HG03135 (cell line): Measurements from ENCODE around the gene LEPROT.

Experiments used
- ATAC-seq: cut with Tn5 transposase; IDR thresholded peaks from one replicate; pipeline ENCODE4 v1.9.1; 2021; ENCODE audit warnings: mild to moderate bottlenecking, moderate library complexity; ENCODE audit not compliant: unreplicated experiment

LEPROT gene

DNA sequence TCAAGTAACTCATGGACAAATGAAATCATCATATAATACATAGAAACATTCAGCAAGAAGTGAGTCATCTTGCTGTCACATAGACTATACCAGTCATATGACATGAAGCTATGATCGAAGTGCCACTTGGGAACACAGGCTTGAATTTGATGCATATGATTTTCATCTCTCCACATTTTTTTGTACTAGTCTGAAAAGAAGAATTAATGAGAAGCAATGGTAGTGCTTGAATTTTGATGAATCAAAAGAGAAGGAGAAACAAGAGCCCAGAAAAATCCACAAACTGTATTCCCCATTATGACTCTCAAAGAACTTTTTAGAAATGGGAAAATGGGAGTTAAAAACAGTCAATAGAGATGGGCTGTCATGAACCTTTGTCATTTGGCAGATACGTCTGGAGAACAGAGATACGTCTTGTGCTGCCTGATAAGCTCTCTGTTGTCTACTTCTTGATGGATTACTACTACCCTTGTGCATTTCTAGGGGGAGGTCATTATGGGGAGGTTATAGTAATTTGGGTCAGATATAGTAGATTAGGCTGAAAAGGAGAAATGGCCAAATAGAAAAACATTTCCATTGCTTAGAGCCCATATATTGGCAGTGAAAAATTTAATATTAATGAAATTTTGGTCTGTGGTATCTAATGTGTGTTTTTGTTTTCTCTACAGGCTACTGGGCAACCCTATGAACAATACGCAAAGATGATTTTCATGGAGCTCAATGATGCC, 8.0 kb upstream of the LEPROT start:
- no peak for ATAC-seq

DNA sequence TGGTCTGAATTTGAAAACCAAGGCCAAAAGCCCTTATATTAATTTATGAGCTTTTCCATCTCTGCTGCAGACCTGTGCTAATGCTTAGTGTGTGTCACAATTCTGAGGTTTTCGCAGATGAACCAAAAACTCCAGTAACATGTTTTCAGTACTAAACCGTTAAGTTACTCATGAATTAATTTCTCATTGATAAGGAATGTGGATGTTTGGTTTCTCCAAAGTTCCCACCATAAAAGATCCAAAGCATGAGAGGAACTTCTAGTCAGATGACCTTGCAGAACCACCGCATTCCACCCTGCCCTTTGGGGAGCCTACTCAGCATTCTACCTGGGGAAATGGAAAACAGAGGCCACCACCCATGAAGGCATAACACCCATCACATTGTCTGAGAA, 7.5 kb upstream of the LEPROT start:
- ATAC-seq, result no peak

DNA sequence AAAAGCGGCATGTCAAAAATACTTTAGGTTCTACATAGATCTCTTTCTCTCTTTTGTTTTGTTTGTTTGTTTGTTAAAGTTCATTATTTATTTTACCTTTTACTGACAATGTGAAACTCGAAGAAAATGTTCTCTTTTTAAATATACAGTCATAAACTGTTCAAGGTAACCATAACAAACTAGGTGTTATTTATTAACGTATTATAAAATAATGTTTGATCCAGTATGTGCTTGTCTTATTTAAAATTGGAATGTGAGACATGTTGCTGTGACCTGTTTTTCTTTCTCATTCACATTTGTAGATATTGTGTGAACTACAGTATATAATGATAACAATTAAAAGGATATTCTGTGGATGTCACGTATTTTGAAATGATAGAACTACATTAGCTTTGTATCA, 5.9 kb upstream of the LEPROT start:
- ATAC-seq, result no peak

DNA sequence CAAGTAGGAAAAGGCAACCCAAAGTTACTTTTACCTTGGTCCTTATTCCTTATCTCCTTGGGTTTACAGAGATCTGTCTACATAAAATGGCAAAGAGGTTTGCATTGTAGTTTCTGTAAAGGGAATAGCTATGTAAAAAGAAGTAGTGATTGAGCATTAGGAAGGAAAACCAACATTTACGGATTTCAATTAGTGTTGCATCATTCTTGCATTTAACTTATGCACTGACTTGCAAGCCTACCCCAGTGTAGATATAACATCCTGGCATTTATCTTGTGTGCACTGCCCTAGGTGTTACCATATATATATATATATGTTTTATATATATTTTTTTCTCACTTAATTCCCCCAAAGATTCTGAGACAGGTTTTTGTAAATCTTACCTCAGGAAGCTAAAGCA, 3.7 kb upstream of the LEPROT start:
- no peak for ATAC-seq

DNA sequence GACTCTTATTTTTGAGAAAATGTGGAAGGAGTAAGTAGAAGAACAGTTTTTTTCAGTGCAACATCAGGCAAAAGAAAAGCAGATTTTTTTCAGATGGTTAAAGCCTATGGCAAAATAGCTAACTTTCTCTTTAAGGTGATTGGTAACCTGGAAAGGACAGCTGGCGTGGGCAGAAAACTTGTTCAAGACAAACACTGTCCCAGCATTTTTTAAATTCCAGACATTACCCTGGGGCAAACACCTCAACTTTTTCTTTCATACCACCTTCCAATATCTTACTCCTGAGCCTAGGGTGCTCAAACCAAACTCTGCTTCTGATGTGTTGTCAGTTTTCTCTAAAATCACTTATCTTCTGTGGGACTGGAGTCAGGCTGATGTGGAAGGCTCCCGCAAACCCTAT, 2.7 kb upstream of the LEPROT start:
- no peak for ATAC-seq

DNA sequence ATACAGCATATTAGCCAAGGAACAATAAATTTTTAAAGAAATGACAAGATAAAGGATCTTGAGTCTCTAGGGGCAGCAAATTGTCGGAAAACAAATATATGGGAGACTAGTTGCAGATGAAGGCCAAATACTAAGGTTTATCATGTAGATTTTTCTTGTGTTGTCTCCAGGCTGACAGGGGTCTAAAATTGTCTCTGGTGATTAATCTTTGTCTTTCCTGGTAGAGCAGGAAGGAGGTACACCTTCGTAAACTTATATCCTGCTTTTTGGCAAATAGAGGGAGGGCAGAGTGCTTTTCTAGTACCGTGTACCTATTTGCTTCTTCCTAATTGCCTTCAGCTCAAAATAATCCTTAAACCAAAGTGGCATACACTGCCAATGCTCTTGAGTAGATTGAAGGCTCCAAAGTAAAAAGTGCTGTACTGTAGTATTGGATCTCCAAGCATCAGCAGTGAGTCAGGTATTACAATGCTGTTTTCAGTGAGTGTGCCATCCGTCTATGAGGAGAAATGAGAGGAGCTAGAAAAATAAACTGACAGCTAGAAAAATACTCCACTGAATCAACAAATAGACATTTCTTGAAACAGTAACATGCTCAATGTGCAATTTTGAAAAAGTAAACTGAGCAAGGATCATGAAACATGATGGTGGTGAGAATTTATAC, 1.8 kb upstream of the LEPROT start:
- no peak for ATAC-seq

DNA sequence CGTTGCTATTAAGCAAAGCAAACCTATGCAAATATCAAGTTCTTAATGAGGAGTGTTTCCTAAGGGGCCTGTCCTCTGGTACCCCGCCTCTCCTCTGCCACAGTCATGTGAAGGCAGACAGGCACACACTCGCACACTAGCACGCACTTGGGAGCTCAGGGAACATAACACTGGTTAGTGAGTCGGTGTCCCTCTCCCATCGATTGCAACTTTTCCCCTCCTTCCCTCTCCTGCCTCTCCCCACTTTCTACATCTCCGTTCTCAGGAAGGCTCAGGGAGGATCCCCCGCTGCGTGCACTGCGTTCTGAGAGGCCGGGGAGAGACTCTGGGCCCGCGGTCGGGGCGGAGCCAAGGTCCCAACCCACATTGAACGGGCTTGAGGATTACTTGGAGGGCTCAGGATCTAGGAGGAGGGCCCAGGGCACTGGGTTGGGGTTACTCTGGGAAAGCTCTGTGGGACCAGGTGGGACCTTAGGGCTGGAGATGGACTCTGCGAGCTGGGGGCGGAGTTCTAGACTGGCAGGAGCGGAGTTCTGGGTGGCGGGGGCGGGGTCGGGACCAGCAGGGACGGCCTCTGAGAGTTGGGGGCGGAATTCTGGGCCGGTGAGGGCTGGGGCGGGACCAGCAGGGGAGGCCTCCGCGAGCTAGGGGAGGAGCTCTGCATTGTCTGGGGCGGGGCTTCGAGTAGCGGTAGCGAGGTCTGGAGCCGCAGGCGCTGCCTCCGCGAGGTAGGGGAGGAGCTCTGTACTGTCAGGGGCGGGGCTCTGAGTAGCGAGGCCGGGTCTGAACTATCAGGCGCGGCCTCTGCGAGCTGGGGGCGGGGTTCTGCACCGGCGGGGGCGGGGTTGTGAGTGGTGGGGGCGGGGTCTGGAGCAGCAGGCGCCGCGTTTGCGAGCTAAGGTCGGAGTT, 533 bp upstream of the LEPROT start:
- peak; percentile 96 for ATAC-seq

DNA sequence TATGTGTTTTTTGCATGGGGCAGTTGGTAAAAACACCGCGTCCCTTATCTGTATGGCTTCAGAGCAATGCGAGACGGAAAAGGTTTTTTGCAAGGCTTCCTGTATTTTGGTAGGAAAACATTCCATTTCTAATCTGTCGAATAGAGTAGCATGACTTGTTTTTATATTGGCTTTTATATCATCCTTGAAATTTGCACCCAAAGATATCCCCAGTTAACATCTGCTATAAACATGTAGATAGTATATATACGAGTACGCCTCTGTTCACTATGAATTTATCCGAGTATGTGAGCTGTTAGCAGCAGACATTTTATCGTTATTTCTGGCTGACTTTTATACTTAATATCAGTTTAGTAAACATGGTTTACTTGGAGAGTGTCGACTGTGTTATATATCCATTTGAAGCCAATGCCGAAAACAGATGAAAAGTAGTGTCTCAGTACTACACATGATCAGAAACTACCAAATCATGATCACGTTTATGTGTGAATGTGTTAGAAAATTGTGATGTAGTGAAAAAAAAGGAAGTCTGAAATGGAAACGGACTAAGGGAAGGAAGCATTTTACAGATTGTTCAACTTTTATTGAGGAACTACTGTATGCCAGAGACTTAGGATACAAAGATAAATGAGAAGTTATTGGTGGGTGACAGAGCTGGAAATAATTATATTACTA, 1.0 kb downstream of the LEPROT start:
- no peak for ATAC-seq

DNA sequence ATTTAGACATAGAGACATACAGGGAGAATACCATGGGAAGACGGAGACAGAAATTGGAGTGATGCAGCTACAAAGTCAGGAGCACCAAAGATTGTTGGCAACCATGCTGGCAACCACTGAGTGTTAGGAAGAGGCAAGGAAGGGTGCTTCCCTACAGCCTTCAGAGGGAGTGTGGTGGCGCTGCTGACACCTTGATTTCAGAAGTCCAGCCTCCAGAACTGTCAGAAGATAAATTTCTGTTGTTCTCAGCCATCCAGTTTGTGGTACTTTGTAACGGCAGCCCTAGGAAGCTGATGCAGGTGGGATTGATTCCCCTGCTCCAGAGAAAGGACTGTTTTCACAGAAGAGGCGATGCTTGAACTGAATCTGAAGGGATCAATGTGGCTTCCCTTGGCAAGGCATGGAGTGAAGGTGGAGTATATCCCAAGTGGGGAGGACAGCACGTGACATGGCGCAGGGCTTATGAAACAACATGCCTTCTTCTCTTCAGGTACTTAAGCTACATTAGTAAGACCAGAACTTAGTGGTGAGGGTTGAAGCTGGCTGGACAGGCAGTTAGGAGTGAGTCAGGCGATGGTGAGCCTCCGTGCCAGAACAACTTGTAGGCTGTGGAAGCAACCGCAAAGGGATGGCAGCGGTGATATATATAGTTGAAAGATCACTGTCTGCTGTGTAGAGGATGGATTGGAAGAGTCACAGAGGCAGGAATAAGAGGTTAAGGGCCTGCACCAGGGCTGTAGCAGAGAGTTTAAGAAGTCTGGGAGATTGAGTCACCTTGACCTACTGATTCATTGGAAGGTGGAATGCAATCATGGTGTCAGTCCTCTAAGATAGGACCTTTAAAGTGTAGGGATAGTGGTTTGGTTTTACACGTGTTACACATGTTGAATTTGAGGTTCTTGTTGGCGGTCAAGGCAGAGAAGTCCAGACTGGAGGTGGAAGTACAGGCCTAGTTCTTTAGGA, 2.1 kb downstream of the LEPROT start:
- ATAC-seq, result no peak

DNA sequence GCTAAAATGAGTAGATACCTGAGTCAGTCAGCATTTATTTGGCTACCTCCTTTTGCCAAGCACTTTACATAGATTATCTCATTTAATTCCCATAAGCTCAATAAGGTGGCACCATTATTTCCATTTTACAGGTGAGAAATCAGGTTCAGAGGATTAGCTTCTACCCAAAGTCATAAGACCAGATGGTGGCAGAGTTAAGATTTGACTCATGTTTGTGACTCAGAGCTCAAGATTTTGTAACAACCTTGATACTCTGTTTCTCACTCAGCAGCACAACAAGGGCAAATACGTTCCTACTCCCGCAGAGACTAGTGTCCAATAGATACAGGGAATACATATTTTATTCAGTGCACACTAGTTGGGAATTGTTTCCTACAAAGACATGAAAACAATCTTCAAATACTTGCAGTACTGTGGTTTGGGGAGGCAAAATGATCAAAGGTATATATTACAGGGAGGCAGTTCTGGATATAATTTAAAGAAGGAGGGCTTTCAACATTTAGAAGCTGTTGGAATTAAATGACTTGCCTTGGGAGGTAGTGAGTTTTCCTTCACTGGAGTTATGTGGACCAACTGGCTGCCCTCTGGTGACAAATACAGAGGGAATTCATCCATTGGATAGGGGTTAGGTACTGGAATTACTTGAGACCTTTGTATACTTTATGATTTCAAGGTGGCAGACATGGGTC, 3.6 kb downstream of the LEPROT start:
- ATAC-seq, result no peak

DNA sequence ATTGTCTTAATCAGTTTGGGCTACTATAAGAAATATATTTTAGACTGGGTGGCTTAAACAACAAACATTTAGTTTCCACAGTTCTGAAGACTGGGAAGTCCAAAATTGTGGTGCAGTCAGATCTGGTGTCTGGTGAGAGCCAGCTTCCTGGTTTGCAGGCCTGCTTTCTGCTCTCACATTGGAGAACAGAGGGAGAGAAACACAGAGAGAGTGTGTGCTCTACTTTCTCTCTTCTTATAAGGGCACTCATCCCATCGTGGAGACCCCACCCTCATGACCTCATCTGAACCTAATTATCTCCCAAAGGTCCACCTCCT, 4.1 kb downstream of the LEPROT start:
- no peak for ATAC-seq

DNA sequence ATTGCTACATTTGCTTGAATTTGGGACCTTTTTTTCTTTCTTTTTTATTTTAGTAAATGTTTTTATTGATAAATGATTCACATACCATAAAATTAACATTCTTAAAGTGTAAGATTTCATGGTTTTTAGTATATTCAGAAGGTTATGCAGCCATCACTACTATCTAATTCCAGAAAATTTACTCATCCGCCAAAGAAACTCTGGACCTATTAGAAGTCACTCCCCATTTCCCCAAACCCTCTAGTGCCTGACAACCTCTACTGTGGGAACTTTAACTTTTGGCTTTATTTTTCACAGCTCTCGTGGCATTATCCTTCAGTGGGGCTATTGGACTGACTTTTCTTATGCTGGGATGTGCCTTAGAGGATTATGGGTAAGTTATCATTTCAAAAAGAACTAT, 4.5 kb downstream of the LEPROT start:
- ATAC-seq, result no peak

DNA sequence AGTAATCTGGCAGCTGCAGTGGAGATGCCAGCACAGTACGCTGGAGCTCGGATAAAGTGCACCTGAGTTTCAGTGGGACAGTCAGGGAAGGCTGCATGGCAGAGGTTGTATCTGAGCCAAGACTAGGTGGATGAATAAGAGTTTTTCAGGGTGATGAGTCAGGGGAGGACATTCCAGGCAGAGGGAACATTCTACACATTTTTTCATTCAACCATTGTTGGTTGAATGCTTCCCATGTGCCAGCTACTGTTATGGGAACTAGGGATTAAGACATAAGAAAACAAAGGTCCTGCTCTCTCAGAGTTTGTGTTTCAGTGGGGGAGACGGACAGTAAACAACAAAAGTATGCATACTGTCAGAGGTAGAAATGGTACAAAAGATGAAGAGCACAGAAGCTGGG, 5.2 kb downstream of the LEPROT start:
- ATAC-seq, result no peak

DNA sequence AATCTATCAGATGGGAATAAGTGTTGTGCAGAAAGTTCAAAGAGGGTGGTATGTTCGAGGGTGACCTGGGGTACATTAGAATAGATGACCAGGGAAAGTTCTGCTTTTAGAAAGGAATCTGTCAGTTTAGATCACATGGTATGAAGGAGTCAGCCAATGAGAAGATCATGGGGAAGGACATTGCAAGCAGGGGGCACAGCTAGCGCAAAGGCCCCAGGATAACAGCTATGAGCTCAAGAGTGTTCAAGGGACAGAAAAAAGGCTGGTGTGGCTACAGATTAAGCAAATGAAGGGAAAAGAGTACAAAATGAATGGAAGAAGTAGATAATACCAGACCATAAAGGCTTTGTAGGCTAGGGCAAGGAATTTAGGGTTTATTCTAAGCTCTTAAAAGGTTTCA, 8.6 kb downstream of the LEPROT start:
- ATAC-seq, result no peak

DNA sequence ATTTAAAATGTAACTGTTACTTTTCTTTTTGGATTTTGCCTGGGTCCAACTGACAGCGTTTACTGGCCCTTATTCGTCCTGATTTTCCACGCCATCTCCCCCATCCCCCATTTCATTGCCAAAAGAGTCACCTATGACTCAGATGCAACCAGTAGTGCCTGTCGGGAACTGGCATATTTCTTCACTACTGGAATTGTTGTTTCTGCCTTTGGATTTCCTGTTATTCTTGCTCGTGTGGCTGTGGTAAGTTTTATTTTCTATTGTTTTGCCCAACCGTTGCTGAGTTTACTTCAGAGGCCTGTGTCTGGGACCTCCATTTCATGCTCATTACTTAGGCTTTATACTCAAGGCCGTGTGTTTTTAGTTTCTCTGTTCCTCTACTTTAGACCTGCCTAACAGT, 9.3 kb downstream of the LEPROT start:
- no peak for ATAC-seq

DNA sequence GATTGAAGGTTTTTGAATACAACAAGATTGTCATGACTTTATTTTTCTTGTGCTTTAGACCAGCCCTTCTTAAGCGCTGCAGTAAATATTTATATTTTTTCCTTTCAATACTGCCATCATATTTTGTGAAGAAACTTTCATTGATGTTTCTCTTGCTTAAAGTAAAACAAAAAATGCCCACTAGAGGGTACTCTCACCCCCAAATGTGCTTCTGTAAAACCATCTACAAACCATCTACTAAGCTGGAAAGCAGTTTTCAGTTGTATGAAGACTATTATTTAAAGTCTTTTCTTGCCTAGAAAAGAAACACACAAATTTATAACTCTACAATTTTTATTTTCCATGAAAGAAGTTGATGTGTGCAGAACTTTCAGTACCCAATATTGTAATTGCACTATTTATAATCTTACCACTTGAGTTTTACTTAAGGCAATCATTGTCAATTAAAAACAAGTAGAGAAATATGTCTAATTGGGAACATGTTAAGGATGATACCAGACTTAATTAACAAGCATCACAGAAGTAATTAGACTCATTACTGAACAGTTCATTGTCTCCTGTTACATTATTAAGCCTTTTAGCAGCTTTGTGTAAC, 10.7 kb downstream of the LEPROT start:
- no peak for ATAC-seq

DNA sequence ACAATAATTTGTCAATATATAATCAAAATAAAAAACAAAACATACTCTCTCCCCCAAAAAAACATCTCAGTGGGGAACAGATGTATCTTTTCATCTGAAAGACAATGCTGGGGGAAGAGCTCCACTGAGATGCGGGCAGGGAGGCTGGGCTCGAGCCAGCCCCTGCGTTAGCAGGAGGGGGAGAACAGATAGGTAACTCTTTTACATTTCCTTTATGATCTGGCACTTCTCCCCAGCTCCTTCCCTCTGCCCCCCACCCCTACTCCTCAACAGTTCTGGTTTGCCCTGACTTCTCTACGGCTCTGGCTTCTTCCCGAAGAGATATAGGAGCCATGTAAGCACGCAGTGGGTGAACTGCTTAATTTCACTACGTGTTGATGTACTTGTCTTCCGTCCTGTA, 12.4 kb downstream of the LEPROT start:
- ATAC-seq, result no peak

DNA sequence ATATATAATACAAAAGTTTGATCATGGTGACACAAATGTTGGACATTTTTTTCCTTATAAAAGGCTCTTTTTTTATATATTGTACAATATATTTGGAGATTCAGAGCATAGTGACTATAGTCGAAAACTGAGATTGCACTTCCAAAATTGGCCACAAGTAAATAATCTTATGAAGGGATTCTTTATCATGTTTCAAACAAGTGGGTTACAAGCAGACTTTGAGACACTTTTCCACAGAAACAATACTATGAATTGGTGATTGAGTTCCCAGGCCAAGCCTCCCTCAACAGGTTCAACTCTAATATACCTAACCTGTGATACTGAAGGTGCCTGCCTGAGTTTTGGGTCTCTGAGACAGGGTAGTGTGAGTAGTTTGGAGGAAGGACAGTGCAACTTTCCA, 13.8 kb downstream of the LEPROT start:
- no peak for ATAC-seq

DNA sequence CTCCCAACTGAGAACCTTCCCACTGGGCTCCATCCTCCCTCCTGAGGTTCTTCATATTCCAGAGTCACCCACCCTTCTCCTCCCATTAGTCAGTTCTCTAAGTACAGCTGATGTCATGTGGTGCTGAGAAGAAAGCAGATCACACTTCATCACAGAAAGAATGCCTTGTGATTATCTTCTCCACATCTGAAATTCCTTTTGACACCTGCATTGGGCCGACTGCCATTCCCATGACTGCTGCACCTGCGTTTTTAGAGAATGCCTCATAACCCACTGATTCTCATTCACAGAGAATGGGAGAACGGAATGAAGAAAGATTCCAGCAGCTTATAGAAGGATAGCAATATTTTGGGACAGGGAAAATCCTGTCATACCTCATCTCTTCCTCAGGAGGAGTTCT, 14.3 kb downstream of the LEPROT start:
- no peak for ATAC-seq
